Smooth muscle cell (in vitro differentiated cells): ENCODE results near the gene STXBP4. TPM values are rescaled to one million over a fixed set of nuclear protein-coding genes. Genes with fewer than 3 reads are reported as not detected.

Experiments
- DNase-seq: peaks from one replicate; lab custom pipeline; 2025; ENCODE audit not compliant: unreplicated experiment; lab: John Stamatoyannopoulos, UW
- H2AFZ ChIP-seq: fragments of 200-600 bp; sonication (generic); 2 replicates; pipeline ENCODE4 v1.6.0; 2016; ENCODE audit warnings: antibody characterized with exemption, low read depth, mild to moderate bottlenecking
- H3F3A ChIP-seq: fragments of 200-600 bp; sonication (generic); 2 replicates; pipeline ENCODE4 v1.6.0; 2017; ENCODE audit warnings: antibody characterized with exemption, low read depth
- H3K27ac ChIP-seq: fragments of 200-600 bp; sonication (generic); 2 replicates; pipeline ENCODE4 v1.5.1; 2016; ENCODE audit warnings: low read depth, mild to moderate bottlenecking
- H3K27me3 ChIP-seq: fragments of 200-600 bp; sonication (generic); 2 replicates; pipeline ENCODE4 v1.6.1; 2016; ENCODE audit warnings: low read depth, mild to moderate bottlenecking
- H3K36me3 ChIP-seq: fragments of 200-600 bp; sonication (generic); 2 replicates; pipeline ENCODE4 v1.5.1; 2016; ENCODE audit warnings: low read depth
- H3K4me1 ChIP-seq: fragments of 200-600 bp; sonication (generic); 2 replicates; pipeline ENCODE4 v1.5.1; 2016; ENCODE audit warnings: low read depth
- H3K4me2 ChIP-seq: fragments of 200-600 bp; sonication (generic); 2 replicates; pipeline ENCODE4 v1.6.0; 2016; ENCODE audit warnings: mild to moderate bottlenecking
- H3K4me3 ChIP-seq: fragments of 200-600 bp; sonication (generic); 2 replicates; pipeline ENCODE4 v1.5.1; 2016; ENCODE audit warnings: mild to moderate bottlenecking
- H3K79me2 ChIP-seq: fragments of 200-600 bp; sonication (generic); 2 replicates; pipeline ENCODE4 v1.6.0; 2016; ENCODE audit warnings: low read depth, mild to moderate bottlenecking
- H3K9ac ChIP-seq: fragments of 200-600 bp; sonication (generic); 2 replicates; pipeline ENCODE4 v1.6.0; 2016; ENCODE audit warnings: low read depth
- H3K9me3 ChIP-seq: fragments of 200-600 bp; sonication (generic); replicated peaks from 2 replicates; pipeline ENCODE4 v1.5.1; 2016; ENCODE audit warnings: low read depth
- H4K20me1 ChIP-seq: fragments of 200-600 bp; sonication (generic); 2 replicates; pipeline ENCODE4 v1.6.0; 2016; ENCODE audit warnings: low read depth
- WGBS: methylation state at CpG from one replicate; pipeline ENCODE4 v1.1.7; 2016; ENCODE audit warnings: low lambda C conversion rate; 5-methylcytosine and 5-hydroxymethylcytosine counted together
- polyA plus RNA-seq: library from polyadenylated mRNA; unstranded; fragments of >200 nt; fragmentation: Nextera tagmentation; extraction: Ambion mirVana; gene quantifications from 2 replicates; pipeline ENCODE4 v1.2.1, GENCODE V29; 2016
- total RNA-seq: library from RNA; depleted of rRNA; stranded (reverse); fragments of >200 nt; gene quantifications from 2 replicates; pipeline ENCODE4 v1.2.3, GENCODE V29; 2014
- TF ChIP-seq, protein P1 (sequence below): fragments of 200-600 bp; sonication (generic); IDR thresholded peaks from 2 replicates; pipeline ENCODE4 v1.5.1; 2017; ENCODE audit warnings: borderline replicate concordance, mild to moderate bottlenecking, antibody characterized with exemption; ENCODE audit not compliant: insufficient read depth, poor library complexity, severe bottlenecking

STXBP4 gene
- total and polyA plus RNA-seq, 2 experiments from 2014 or later = 5.7 to 59.5 TPM

DNA sequence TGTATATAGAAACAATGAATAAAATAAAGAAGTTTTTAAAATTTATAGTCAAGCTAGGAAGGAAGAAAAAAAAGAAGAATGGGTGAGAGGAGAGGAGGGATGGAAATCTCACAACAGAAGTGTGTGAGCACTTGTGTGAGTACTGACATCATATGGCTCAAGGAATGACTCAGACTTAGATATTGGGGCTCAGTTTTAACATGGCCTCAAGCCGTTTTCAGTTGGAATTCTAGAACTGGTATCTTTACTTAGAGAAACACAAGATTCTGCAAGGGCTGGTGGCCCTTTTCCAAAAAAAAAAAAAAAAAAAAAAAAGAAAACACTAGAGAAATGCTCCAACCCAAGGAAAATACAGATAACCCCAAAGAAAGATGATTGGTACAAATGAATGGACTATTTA, 55.1 kb downstream of the STXBP4 start:
- no peak overlapping the region for H3K4me3 ChIP-seq
- no peak for DNase-seq
- H3K9ac ChIP-seq = no peak overlapping the region
- H3K27me3 ChIP-seq = no peaks in the 10 kb centered on the region
- no peaks in the 10 kb centered on the region for H3K79me2 ChIP-seq
- no peak overlapping the region for H3K4me2 ChIP-seq
- H3F3A ChIP-seq = no peaks in the 10 kb centered on the region
- no peaks in the 10 kb centered on the region for H4K20me1 ChIP-seq
- H3K27ac ChIP-seq = no peak overlapping the region
- TF ChIP-seq, protein P1, sequence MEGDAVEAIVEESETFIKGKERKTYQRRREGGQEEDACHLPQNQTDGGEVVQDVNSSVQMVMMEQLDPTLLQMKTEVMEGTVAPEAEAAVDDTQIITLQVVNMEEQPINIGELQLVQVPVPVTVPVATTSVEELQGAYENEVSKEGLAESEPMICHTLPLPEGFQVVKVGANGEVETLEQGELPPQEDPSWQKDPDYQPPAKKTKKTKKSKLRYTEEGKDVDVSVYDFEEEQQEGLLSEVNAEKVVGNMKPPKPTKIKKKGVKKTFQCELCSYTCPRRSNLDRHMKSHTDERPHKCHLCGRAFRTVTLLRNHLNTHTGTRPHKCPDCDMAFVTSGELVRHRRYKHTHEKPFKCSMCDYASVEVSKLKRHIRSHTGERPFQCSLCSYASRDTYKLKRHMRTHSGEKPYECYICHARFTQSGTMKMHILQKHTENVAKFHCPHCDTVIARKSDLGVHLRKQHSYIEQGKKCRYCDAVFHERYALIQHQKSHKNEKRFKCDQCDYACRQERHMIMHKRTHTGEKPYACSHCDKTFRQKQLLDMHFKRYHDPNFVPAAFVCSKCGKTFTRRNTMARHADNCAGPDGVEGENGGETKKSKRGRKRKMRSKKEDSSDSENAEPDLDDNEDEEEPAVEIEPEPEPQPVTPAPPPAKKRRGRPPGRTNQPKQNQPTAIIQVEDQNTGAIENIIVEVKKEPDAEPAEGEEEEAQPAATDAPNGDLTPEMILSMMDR = no peak
- no peaks in the 10 kb centered on the region for H3K36me3 ChIP-seq
- WGBS = 0% methylated on average over 1 of the region's 1 CpG
- no peaks in the 10 kb centered on the region for H3K4me1 ChIP-seq
- no peaks in the 10 kb centered on the region for H3K9me3 ChIP-seq
- no peak overlapping the region for H2AFZ ChIP-seq

DNA sequence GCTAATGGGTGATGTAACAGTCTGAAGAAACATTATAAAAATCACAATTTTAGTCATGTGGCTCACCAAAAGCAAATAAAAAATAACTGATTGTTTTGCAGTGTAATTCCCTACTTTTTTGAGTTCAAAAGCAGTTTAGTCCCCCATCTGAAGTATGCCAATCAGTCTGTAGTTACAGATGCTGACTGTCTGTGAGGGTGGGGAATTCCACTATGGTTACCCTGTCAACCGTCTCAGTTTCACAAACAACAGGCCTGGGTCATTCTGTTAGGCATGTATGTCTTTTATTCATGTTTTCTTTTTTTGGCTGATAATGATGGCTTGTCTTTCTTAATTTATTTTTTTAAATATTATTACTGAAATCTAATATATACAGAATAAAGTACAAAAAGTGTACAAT, 69.3 kb downstream of the STXBP4 start:
- Histone ChIP-seq H3F3A (no peaks in the 10 kb centered on the region), H3K79me2 (no peaks in the 10 kb centered on the region), H3K27ac (no peak overlapping the region), H3K9ac (no peak overlapping the region), H4K20me1 (no peaks in the 10 kb centered on the region), H3K27me3 (no peaks in the 10 kb centered on the region), H3K4me1 (no peaks in the 10 kb centered on the region), H3K36me3 (no peaks in the 10 kb centered on the region), H3K4me2 (no peak overlapping the region), H3K9me3 (no peaks in the 10 kb centered on the region), H2AFZ (no peak overlapping the region), H3K4me3 (no peak overlapping the region)
- 0% methylated on average over 1 of the region's 1 CpG for WGBS
- no peak for DNase-seq
- TF ChIP-seq, protein P1 = no peak

DNA sequence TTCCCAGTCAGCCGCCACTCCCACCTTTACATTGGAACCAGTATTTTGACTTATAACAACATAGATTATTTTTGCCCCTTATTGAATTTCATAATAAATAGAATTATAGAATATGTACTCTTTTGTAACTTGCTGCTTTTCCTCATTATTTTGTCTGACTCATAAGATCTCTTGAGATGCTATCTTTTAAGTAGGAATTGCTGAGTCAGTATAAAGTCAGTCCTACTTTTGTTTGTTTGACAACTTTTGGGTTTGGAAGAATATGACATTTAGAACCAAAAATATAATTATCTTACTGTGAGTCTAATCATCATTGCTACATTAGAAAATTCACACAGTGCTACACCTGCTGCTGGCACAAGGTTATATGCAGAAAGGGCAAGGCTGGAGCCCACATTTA, 69.7 kb downstream of the STXBP4 start:
- no peaks in the 10 kb centered on the region for H3K9me3 ChIP-seq
- H3K27ac ChIP-seq = no peak overlapping the region
- no peaks in the 10 kb centered on the region for H3K36me3 ChIP-seq
- H3K4me1 ChIP-seq = no peaks in the 10 kb centered on the region
- 100% methylated on average over 1 of the region's 1 CpG for WGBS
- H3K27me3 ChIP-seq = no peaks in the 10 kb centered on the region
- TF ChIP-seq, protein P1 = no peak
- no peaks in the 10 kb centered on the region for H3F3A ChIP-seq
- DNase-seq = no peak
- no peak overlapping the region for H2AFZ ChIP-seq
- H3K4me3 ChIP-seq = no peak overlapping the region
- H4K20me1 ChIP-seq = no peaks in the 10 kb centered on the region
- no peaks in the 10 kb centered on the region for H3K79me2 ChIP-seq
- H3K4me2 ChIP-seq = no peak overlapping the region
- no peak overlapping the region for H3K9ac ChIP-seq

DNA sequence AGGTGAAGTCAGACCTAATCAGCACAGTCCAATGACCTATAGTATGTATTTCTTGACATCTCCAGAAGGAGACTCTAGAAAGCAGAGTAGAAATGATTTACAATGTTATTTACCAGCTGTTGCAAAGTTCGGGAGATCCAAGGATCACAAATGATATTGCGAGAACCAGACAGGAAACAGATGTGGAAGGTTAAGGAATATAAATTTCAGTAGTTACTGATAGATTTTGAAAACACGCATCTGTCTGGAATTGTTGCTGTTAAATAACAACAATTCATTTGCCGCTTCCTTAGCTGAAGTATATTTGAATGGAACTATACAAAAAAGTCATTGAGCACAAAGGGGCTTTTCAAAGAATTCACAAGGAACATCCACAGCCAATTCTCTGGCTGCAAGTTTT, 72.0 kb downstream of the STXBP4 start:
- Histone ChIP-seq H3K9me3 (no peaks in the 10 kb centered on the region), H3K9ac (no peak overlapping the region), H3K4me3 (no peak overlapping the region), H3K4me1 (no peaks in the 10 kb centered on the region), H3K36me3 (peaks cover 4% of the 10 kb centered on the region), H3K79me2 (no peaks in the 10 kb centered on the region), H3F3A (no peaks in the 10 kb centered on the region), H3K4me2 (no peak overlapping the region), H4K20me1 (no peaks in the 10 kb centered on the region), H3K27ac (no peak overlapping the region), H2AFZ (no peak overlapping the region), H3K27me3 (no peaks in the 10 kb centered on the region)
- DNase-seq = no peak
- TF ChIP-seq, protein P1 = no peak
- WGBS = 84% methylated on average over 4 of the region's 4 CpGs
